GM23338 (cell line): ENCODE data around the gene COL16A1. TPM values are rescaled to one million over a fixed set of nuclear protein-coding genes. Genes with fewer than 3 reads are reported as not detected.

ENCODE experiments used
- ATAC-seq: fragments of 200-7000 bp; cut with Tn5 transposase; 3 replicates; pipeline ENCODE4 v1.9.1; 2020
- DNase-seq: peaks from one replicate; pipeline ENCODE4 v3.0.0-alpha.2; 2015; ENCODE audit warnings: low spot score
- H2AFZ ChIP-seq: fragments of 200-600 bp; sonication (generic); 2 replicates; pipeline ENCODE4 v1.8.0; 2016; ENCODE audit warnings: antibody characterized with exemption, mild to moderate bottlenecking, moderate library complexity
- H3F3A ChIP-seq: fragments of 200-600 bp; sonication (generic); replicated peaks from 2 replicates; pipeline ENCODE4 v1.8.0; 2017; ENCODE audit warnings: antibody characterized with exemption, mixed run types, low read depth
- H3K27ac ChIP-seq: fragments of 200-600 bp; sonication (generic); 2 replicates; pipeline ENCODE4 v1.6.1; 2016; ENCODE audit warnings: low read depth
- H3K27me3 ChIP-seq: fragments of 200-600 bp; sonication (generic); 2 replicates; pipeline ENCODE4 v1.8.0; 2016; ENCODE audit warnings: mild to moderate bottlenecking, mixed run types, moderate library complexity; ENCODE audit not compliant: insufficient read depth
- H3K36me3 ChIP-seq: fragments of 200-600 bp; sonication (generic); 2 replicates; pipeline ENCODE4 v1.8.0; 2016; ENCODE audit warnings: mild to moderate bottlenecking; ENCODE audit not compliant: insufficient read depth
- H3K4me1 ChIP-seq: fragments of 200-600 bp; sonication (generic); 2 replicates; pipeline ENCODE4 v1.8.0; 2016; ENCODE audit warnings: mild to moderate bottlenecking, moderate library complexity; ENCODE audit not compliant: insufficient read depth
- H3K4me2 ChIP-seq: fragments of 200-600 bp; sonication (generic); 2 replicates; pipeline ENCODE4 v1.7.1; 2017; ENCODE audit warnings: mixed run types
- H3K4me3 ChIP-seq: fragments of 200-600 bp; sonication (generic); 2 replicates; pipeline ENCODE4 v1.6.1; 2016; ENCODE audit warnings: mixed run types
- H3K79me2 ChIP-seq: fragments of 200-600 bp; sonication (generic); replicated peaks from 2 replicates; pipeline ENCODE4 v1.8.0; 2017; ENCODE audit warnings: mild to moderate bottlenecking; ENCODE audit not compliant: insufficient read depth
- H3K9me2 ChIP-seq: fragments of 200-600 bp; sonication (generic); 2 replicates; pipeline ENCODE4 v1.8.0; 2017; ENCODE audit not compliant: insufficient read depth
- H4K20me1 ChIP-seq: fragments of 200-600 bp; sonication (generic); replicated peaks from 2 replicates; pipeline ENCODE4 v1.8.0; 2017; ENCODE audit warnings: mild to moderate bottlenecking; ENCODE audit not compliant: insufficient read depth
- H3K27ac Mint-ChIP-seq: 2 replicates; pipeline ENCODE4 v1.8.0; 2020; ENCODE audit warnings: inconsistent platforms, mild to moderate bottlenecking, moderate library complexity, mixed read lengths
- H3K27me3 Mint-ChIP-seq: 3 replicates; pipeline ENCODE4 v1.8.0; 2022; ENCODE audit warnings: low read depth, mild to moderate bottlenecking, moderate library complexity, mixed read lengths, inconsistent platforms; ENCODE audit not compliant: insufficient read depth, poor library complexity
- H3K36me3 Mint-ChIP-seq: 3 replicates; pipeline ENCODE4 v1.8.0; 2021; ENCODE audit warnings: low read depth, mild to moderate bottlenecking, inconsistent platforms, moderate library complexity, mixed read lengths
- H3K4me1 Mint-ChIP-seq: 3 replicates; pipeline ENCODE4 v1.8.0; 2020; ENCODE audit warnings: mild to moderate bottlenecking, inconsistent platforms, mixed read lengths
- H3K4me3 Mint-ChIP-seq: 3 replicates; pipeline ENCODE4 v1.8.0; 2021; ENCODE audit warnings: moderate library complexity, mild to moderate bottlenecking, inconsistent platforms, mixed read lengths
- H3K9me3 Mint-ChIP-seq: 3 replicates; pipeline ENCODE4 v1.8.0; 2020; ENCODE audit warnings: moderate library complexity, mild to moderate bottlenecking, inconsistent platforms, mixed read lengths
- CREB1 ChIP-seq: fragments of 250-450 bp; sonication (Bioruptor Pico); IDR thresholded peaks from 2 replicates; pipeline ENCODE4 v1.5.0; 2020; ENCODE audit warnings: low read depth, mild to moderate bottlenecking, moderate library complexity
- CTCF ChIP-seq, 2 experiments: fragments of 200-600 bp in 1 of 2; sonication (generic) in 1 of 2; conservative IDR thresholded peaks; 2 replicates each; pipeline versions ENCODE4 v1.5.1 to v1.6.1; 2016 to 2017; ENCODE audit warnings: antibody characterized with exemption in 2 of 2, low read depth in 2 of 2, mild to moderate bottlenecking in 2 of 2, moderate library complexity in 1 of 2
- ETS1 ChIP-seq: IDR thresholded peaks from 2 replicates; pipeline ENCODE4 v1.6.1; 2016; ENCODE audit warnings: antibody characterized with exemption
- EZH2 ChIP-seq: fragments of 200-600 bp; sonication (generic); IDR thresholded peaks from one replicate; pipeline ENCODE4 v1.8.0; 2017; ENCODE audit warnings: antibody characterized with exemption, mild to moderate bottlenecking, low read depth; ENCODE audit not compliant: unreplicated experiment
- EZH2phosphoT487 ChIP-seq: fragments of 200-600 bp; sonication (generic); IDR thresholded peaks from one replicate; pipeline ENCODE4 v1.8.1; 2018; ENCODE audit warnings: antibody characterized with exemption; ENCODE audit not compliant: unreplicated experiment
- JUNB ChIP-seq: IDR thresholded peaks from one replicate; pipeline ENCODE4 v1.6.1; 2016; ENCODE audit warnings: antibody characterized with exemption; ENCODE audit not compliant: unreplicated experiment
- NANOG ChIP-seq: IDR thresholded peaks from 2 replicates; pipeline ENCODE4 v1.6.1; 2016; ENCODE audit warnings: antibody characterized with exemption, borderline replicate concordance
- POLR2AphosphoS5 ChIP-seq: IDR thresholded peaks from 2 replicates; pipeline ENCODE4 v1.6.1; 2016; ENCODE audit warnings: antibody characterized with exemption, low read depth
- REST ChIP-seq: IDR thresholded peaks from one replicate; pipeline ENCODE4 v1.6.1; 2018; ENCODE audit warnings: antibody characterized with exemption; ENCODE audit not compliant: unreplicated experiment
- ZNF331 ChIP-seq: fragments of 250-450 bp; sonication (Bioruptor Pico); IDR thresholded peaks from 2 replicates; pipeline ENCODE4 v1.5.0; 2020; ENCODE audit warnings: low read depth, mild to moderate bottlenecking, moderate library complexity
- polyA plus RNA-seq: library from polyadenylated mRNA; unstranded; fragments of >200 nt; fragmentation: Nextera tagmentation; extraction: Ambion mirVana; gene quantifications from 2 replicates; pipeline ENCODE4 v1.2.1, GENCODE V29; 2016
- total RNA-seq: library from RNA; depleted of rRNA; stranded (reverse); fragments of >200 nt; shearing (Covaris generic); gene quantifications from 2 replicates; pipeline ENCODE4 v1.2.3, GENCODE V29; 2014

Gene COL16A1
- total and polyA plus RNA-seq, 2 experiments from 2014 or later = 4.2 to 13.2 TPM

- Histone ChIP-seq H3K79me2 (no peaks in the 10 kb centered on the region), H3K4me3 (no peak overlapping the region), H3F3A (no peaks in the 10 kb centered on the region), H3K9me2 (no peaks in the 10 kb centered on the region), H2AFZ (no peak overlapping the region), H3K27ac (no peak overlapping the region), H3K36me3 (no peaks in the 10 kb centered on the region), H3K27me3 (no peaks in the 10 kb centered on the region), H3K4me1 (0 out of 2 replicates have a peak, but pooled peaks cover 4% of the 10 kb centered on the region), H3K4me2 (no peak overlapping the region), H4K20me1 (no peaks in the 10 kb centered on the region)
- no peaks in the 10 kb centered on the region; the same call in 2 of the 3 replicates for H3K36me3 Mint-ChIP-seq
- no peak overlapping the region for H3K4me3 Mint-ChIP-seq
- no peaks in the 10 kb centered on the region for H3K27me3 Mint-ChIP-seq
- ATAC-seq = no peak
- no peak for DNase-seq
- no peak overlapping the region for H3K27ac Mint-ChIP-seq
- H3K9me3 Mint-ChIP-seq = no peaks in the 10 kb centered on the region
- TF ChIP-seq EZH2 (no peak), EZH2phosphoT487 (no peak), CTCF (conservative IDR thresholded peaks at IDR 0.05; ENCODE audit: low read depth in 2 of 2) (no peak), POLR2AphosphoS5 (no peak)
- H3K4me1 Mint-ChIP-seq = peaks cover 14% of the 10 kb centered on the region
Observed at GRCh38 chr1:31735571-31735970, 31.8 kb upstream of the COL16A1 start.

GRCh38 chr1:31734582-31735107, 30.8 kb upstream of the COL16A1 start:
- Mint-ChIP-seq H3K36me3 (no peaks in the 10 kb centered on the region; the same call in 2 of the 3 replicates), H3K9me3 (no peaks in the 10 kb centered on the region), H3K4me3 (no peak overlapping the region), H3K4me1 (peaks cover 12% of the 10 kb centered on the region), H3K27ac (no peak overlapping the region), H3K27me3 (no peaks in the 10 kb centered on the region)
- Histone ChIP-seq H4K20me1 (no peaks in the 10 kb centered on the region), H3K27me3 (no peaks in the 10 kb centered on the region), H3K36me3 (no peaks in the 10 kb centered on the region), H3F3A (no peaks in the 10 kb centered on the region), H3K4me3 (no peak overlapping the region), H3K79me2 (no peaks in the 10 kb centered on the region), H3K27ac (no peak overlapping the region), H2AFZ (no peak overlapping the region), H3K9me2 (no peaks in the 10 kb centered on the region), H3K4me1 (0 out of 2 replicates have a peak, but pooled peaks cover 3% of the 10 kb centered on the region), H3K4me2 (no peak overlapping the region)
- no peak for TF ChIP-seq JUNB
- DNase-seq (no peak), ATAC-seq (no peak)

- no peaks in the 10 kb centered on the region for H3K9me2 ChIP-seq
- no peaks in the 10 kb centered on the region for H3K27me3 Mint-ChIP-seq
- H3K4me1 ChIP-seq = no peaks in the 10 kb centered on the region
- no peaks in the 10 kb centered on the region for H3K27me3 ChIP-seq
- no peaks in the 10 kb centered on the region for H3F3A ChIP-seq
- peaks cover 9% of the 10 kb centered on the region; the same call in 2 of the 3 replicates for H3K4me1 Mint-ChIP-seq
- no peaks in the 10 kb centered on the region for H3K36me3 ChIP-seq
- H3K79me2 ChIP-seq = no peaks in the 10 kb centered on the region
- peak overlapping the region; percentile 13; the same call in 1 of the 2 replicates for H3K27ac Mint-ChIP-seq
- H2AFZ ChIP-seq = no peak overlapping the region
- H3K9me3 Mint-ChIP-seq = no peaks in the 10 kb centered on the region
- H3K36me3 Mint-ChIP-seq = no peaks in the 10 kb centered on the region; the same call in 2 of the 3 replicates
- H3K4me3 Mint-ChIP-seq = no peak overlapping the region
- DNase-seq = no peak
- no peaks in the 10 kb centered on the region for H4K20me1 ChIP-seq
- no peak overlapping the region for H3K4me3 ChIP-seq
- H3K27ac ChIP-seq = no peak overlapping the region
- no peak for ATAC-seq
- no peak overlapping the region for H3K4me2 ChIP-seq
- TF ChIP-seq EZH2 (no peak), REST (no peak), ZNF331 (CRISPR knock-in tag) (no peak), JUNB (no peak), NANOG (no peak), ETS1 (no peak), EZH2phosphoT487 (no peak), CREB1 (CRISPR knock-in tag) (no peak)
Observed at GRCh38 chr1:31733389-31734219, 29.8 kb upstream of the COL16A1 start.
